ENCODE results near the gene APPL2.

Gene APPL2

GRCh38 chr12:105235732-105236476 is at the start of gene APPL2:
TSS of gene APPL2 (minus strand) at chr12:105236174. CDS start at chr12:105236012, 162 bp downstream.
- Histone ChIP-seq H3K9me3 (replicated peaks in 1 of 11) (peaks cover 0 to 4% (median 0%) of the 10 kb centered on the region in 11 experiments; a peak in 1 of 22 replicates), H3K4me3 (peak within 1 kb of the TSS; percentile 73 to 94 (median 86)), H3K27ac (peak within 1 kb of the TSS; percentile 87 to 98 (median 97)), H3K4me2 (peak within 1 kb of the TSS; percentile 75 to 96 (median 91)), H3K4me1 (peaks cover 41 to 70% (median 58%) of the 10 kb centered on the region in 10 experiments), H4K20me1 (peaks cover 0 to 34% (median 4%) of the 10 kb centered on the region in 11 experiments; a peak in 7 of 22 replicates), H3K9ac (peak within 1 kb of the TSS; percentile 91 to 98 (median 95)), H3K36me3 (peaks cover 0 to 22% (median 10%) of the 10 kb centered on the region in 11 experiments; a peak in 9 of 22 replicates), H3K27me3 (no peaks in the 10 kb centered on the region)
- no peak for TF ChIP-seq Cebpa-rat (IDR thresholded peaks at IDR 0.05)

GRCh38 chr12:105285378-105285777 is 49.4 kb upstream of the APPL2 start:
- Histone ChIP-seq H3K27me3 (no peaks in the 10 kb centered on the region), H3K9ac (no peak overlapping the region), H3K36me3 (no peaks in the 10 kb centered on the region), H3K27ac (no peak overlapping the region), H3K9me3 (replicated peaks in 1 of 11) (peaks cover 0 to 10% (median 0%) of the 10 kb centered on the region in 11 experiments; a peak in 2 of 22 replicates), H3K4me1 (peaks cover 0 to 6% (median 0%) of the 10 kb centered on the region in 10 experiments; a peak in 2 of 20 replicates), H3K4me3 (no peak overlapping the region), H3K4me2 (no peak overlapping the region), H4K20me1 (no peaks in the 10 kb centered on the region)
- no peak for TF ChIP-seq Cebpa-rat (IDR thresholded peaks at IDR 0.05)

GRCh38 chr12:105281694-105282049 is 45.7 kb upstream of the APPL2 start:
- Histone ChIP-seq H4K20me1 (no peaks in the 10 kb centered on the region), H3K9ac (no peak overlapping the region), H3K4me1 (no peaks in the 10 kb centered on the region), H3K36me3 (no peaks in the 10 kb centered on the region), H3K27ac (no peak overlapping the region), H3K9me3 (replicated peaks in 1 of 11) (peaks cover 0 to 5% (median 0%) of the 10 kb centered on the region in 11 experiments; a peak in 1 of 22 replicates), H3K27me3 (no peaks in the 10 kb centered on the region), H3K4me2 (no peak overlapping the region), H3K4me3 (no peak overlapping the region)
- TF ChIP-seq Cebpa-rat (IDR thresholded peaks at IDR 0.05) = no peak

- no peaks in the 10 kb centered on the region for H4K20me1 ChIP-seq
- H3K9ac ChIP-seq = no peak overlapping the region
- H3K4me2 ChIP-seq = no peak overlapping the region
- H3K4me3 ChIP-seq = no peak overlapping the region
- peaks cover 0 to 5% (median 0%) of the 10 kb centered on the region in 10 experiments; a peak in 6 of 20 replicates for H3K4me1 ChIP-seq
- H3K36me3 ChIP-seq = no peaks in the 10 kb centered on the region
- H3K27ac ChIP-seq = no peak overlapping the region
- no peaks in the 10 kb centered on the region for H3K27me3 ChIP-seq
- TF ChIP-seq Cebpa-rat (IDR thresholded peaks at IDR 0.05) = no peak
- H3K9me3 ChIP-seq (replicated peaks in 1 of 11) = peaks cover 0 to 5% (median 0%) of the 10 kb centered on the region in 11 experiments; a peak in 1 of 22 replicates
Observed at GRCh38 chr12:105280966-105281693, 45.2 kb upstream of the APPL2 start.

GRCh38 chr12:105279460-105280056 is 43.6 kb upstream of the APPL2 start:
- Histone ChIP-seq H3K4me1 (peaks cover 0 to 7% (median 0%) of the 10 kb centered on the region in 10 experiments; a peak in 6 of 20 replicates), H3K9me3 (replicated peaks in 1 of 11) (peaks cover 0 to 2% (median 0%) of the 10 kb centered on the region in 11 experiments; a peak in 3 of 22 replicates), H3K9ac (no peak overlapping the region), H3K27me3 (no peaks in the 10 kb centered on the region), H3K36me3 (no peaks in the 10 kb centered on the region), H4K20me1 (no peaks in the 10 kb centered on the region), H3K27ac (no peak overlapping the region), H3K4me2 (no peak overlapping the region), H3K4me3 (no peak overlapping the region)
- no peak for TF ChIP-seq Cebpa-rat (IDR thresholded peaks at IDR 0.05)

- no peaks in the 10 kb centered on the region for H3K27me3 ChIP-seq
- no peak overlapping the region for H3K27ac ChIP-seq
- no peaks in the 10 kb centered on the region for H4K20me1 ChIP-seq
- H3K9me3 ChIP-seq (replicated peaks in 1 of 11) = peaks cover 0 to 6% (median under 1%) of the 10 kb centered on the region in 11 experiments; a peak in 5 of 22 replicates
- H3K4me2 ChIP-seq = no peak overlapping the region
- H3K4me3 ChIP-seq = no peak overlapping the region
- H3K36me3 ChIP-seq = no peaks in the 10 kb centered on the region
- TF ChIP-seq Cebpa-rat (IDR thresholded peaks at IDR 0.05) = no peak
- no peak overlapping the region for H3K9ac ChIP-seq
- peaks cover 0 to 7% (median 0%) of the 10 kb centered on the region in 10 experiments; a peak in 6 of 20 replicates for H3K4me1 ChIP-seq
Observed at GRCh38 chr12:105278043-105278697, 42.2 kb upstream of the APPL2 start.

- TF ChIP-seq Cebpa-rat (IDR thresholded peaks at IDR 0.05) = no peak
- no peak overlapping the region for H3K4me3 ChIP-seq
- peaks cover 0 to 7% (median 0%) of the 10 kb centered on the region in 10 experiments; a peak in 6 of 20 replicates for H3K4me1 ChIP-seq
- no peak overlapping the region for H3K27ac ChIP-seq
- peaks cover 0 to 14% (median 5%) of the 10 kb centered on the region in 11 experiments; a peak in 6 of 22 replicates for H3K9me3 ChIP-seq (replicated peaks in 1 of 11)
- H3K27me3 ChIP-seq = no peaks in the 10 kb centered on the region
- peak overlapping the region in 4 of 11 experiments; percentile 6 to 38 (median 13); a peak in 4 of 22 replicates for H3K4me2 ChIP-seq
- no peaks in the 10 kb centered on the region for H4K20me1 ChIP-seq
- H3K9ac ChIP-seq = no peak overlapping the region
- H3K36me3 ChIP-seq = no peaks in the 10 kb centered on the region
Observed at GRCh38 chr12:105275997-105276733, 40.2 kb upstream of the APPL2 start.

- peaks cover 0 to 14% (median 5%) of the 10 kb centered on the region in 11 experiments; a peak in 6 of 22 replicates for H3K9me3 ChIP-seq (replicated peaks in 1 of 11)
- H3K27me3 ChIP-seq = no peaks in the 10 kb centered on the region
- no peak for TF ChIP-seq Cebpa-rat (IDR thresholded peaks at IDR 0.05)
- H3K4me3 ChIP-seq = no peak overlapping the region
- peaks cover 0 to 8% (median 0%) of the 10 kb centered on the region in 10 experiments; a peak in 6 of 20 replicates for H3K4me1 ChIP-seq
- H3K36me3 ChIP-seq = no peaks in the 10 kb centered on the region
- no peak overlapping the region for H3K4me2 ChIP-seq
- H3K27ac ChIP-seq = no peak overlapping the region
- H4K20me1 ChIP-seq = no peaks in the 10 kb centered on the region
- no peak overlapping the region for H3K9ac ChIP-seq
Observed at GRCh38 chr12:105274571-105274970, 38.6 kb upstream of the APPL2 start.
